ENCODE measurements around the gene QSOX2.
"Not testable (repeated sequence)": the region's sequence is repeated elsewhere in the genome, so short reads cannot be mapped to it uniquely, and the experiment has no call there.

QSOX2 gene

GRCh38 chr9:136250676-136251075 lies 5.1 kb upstream of the QSOX2 start:
- DNase-seq: no peak

DNA sequence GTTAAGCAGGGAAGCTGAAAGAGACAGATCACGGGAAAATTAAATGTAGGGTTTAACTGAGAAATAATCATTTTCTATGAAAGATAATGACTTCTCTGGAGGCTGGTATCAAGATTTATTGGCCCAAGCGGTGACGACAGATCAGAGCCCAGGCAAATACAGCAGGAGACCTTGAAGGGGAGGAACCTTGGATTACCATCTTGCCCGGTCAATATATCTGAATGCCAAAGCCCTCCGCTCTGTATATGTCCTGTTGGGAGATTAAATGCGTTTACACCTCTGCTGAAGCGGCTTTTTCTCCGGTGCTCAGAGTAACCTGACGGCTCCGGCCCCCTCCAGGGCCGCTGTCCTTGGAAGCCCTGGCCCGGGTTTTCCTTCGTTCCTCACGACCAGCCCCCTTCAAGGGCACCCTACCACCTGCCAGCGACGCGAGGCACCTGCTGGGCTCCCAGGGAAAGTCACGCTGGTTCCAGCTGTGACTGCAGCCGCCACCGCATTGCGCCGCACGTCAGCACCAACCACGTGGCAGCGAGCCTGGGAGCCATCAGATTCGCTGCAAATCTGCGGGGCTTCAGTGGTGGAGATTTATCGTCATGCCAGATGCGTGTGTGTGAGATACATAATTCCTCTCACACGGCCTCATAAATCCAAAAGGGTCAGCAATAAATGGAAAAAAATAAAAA lies 4.4 kb upstream of the QSOX2 start:
- no peak for DNase-seq

- DNase-seq: no peak
Measured at GRCh38 chr9:136248951-136249876, 3.6 kb upstream of the QSOX2 start.

DNA sequence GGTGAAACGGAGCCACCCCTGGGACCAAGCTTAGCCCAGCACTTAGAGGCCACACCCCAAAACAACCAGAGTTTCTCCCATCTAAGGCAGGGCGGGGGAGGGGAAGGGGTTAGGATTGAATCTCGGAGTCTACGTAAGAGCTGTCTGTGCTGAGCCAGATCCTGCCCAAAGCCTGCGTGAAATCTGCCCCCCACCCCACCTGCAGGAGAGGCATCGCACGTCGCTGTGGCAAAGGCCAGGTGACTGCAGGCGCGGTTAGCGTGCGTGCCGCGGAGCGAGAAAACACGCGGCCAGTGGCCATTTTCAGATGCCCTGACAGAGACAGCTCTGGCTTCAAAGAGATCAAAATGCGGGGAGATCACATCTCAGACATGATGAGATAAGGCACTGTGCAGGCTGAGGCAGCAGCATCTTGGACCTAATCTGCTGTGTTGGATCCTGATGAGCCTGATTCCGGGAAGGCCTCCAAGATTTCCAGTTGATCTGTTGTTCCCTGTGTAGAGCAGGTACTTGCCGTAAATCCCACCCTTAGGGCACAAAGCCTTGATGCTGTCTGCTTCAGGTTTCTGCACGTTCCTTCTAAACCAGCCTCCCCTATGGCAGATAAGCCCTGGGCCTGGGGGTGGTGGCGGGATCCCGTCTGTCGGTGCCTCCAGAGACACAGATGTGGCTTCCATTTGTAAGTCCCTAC lies 2.5 kb upstream of the QSOX2 start:
- DNase-seq: no peak

GRCh38 chr9:136247551-136247916 lies 1.9 kb upstream of the QSOX2 start:
- DNase-seq: no peak

GRCh38 chr9:136246849-136247550 lies 1.4 kb upstream of the QSOX2 start:
- no peak for DNase-seq

DNA sequence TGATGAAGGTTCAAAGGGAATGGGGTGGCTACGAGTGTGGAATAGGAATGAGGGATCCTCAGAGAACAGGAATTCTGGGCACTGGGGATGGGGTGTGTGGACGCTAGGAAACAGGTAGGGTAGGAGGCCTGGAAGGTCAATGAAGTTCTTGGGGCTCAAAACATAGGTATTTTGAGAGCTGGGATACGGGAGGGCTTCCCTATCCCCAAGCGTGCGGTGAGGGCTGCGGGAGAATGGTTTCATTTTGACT lies 718 bp downstream of the QSOX2 start:
- no peak for DNase-seq

- DNase-seq: no peak
Measured at GRCh38 chr9:136244122-136244968, 1.3 kb downstream of the QSOX2 start.

DNA sequence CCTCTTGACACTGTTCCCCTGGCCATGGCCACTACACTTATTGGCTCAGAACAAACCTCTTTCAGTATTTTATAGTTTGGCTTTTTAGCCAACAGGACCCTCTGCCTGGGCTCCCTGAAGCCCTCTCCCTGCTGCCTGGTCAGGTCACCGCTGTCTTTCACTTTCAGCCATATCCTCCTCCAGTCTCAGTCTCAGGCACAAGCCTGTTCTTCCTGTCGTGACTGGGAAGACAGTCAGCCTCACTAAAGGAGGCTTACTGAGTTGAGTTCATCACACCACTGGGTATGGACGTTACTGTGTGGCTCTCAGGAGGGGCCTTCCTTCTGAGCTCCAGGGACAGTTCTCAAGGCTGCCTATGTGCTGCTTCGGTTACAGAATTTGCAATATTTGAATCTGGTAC lies 2.0 kb downstream of the QSOX2 start:
- no peak for DNase-seq

DNA sequence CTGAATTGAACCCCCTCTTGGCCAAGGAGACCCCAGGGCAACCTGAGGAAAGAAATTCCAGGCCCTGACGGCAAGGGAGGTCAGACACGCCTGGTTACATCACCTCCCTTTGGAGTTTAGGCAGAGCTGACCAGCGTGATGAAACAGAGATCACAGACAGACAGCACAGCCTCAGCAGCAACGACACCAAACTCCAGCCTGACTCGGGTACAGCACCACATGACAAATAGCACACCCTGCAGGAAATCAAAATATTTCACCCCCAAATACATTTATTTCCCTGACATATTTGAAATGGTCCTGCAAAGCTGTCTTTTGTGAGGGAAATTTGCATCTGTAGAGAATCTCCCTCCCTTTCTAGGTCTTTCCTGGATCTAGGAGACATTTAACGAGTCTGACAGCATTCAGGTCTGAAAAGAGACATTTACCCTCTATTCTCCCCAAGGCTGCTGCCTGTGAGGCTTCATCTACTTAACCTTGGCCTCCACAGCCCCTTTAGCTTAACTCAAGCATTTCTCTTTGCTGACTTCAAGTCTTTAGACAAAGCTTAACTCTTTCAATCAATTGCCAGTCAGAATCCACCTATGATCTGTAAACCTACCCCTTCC lies 2.6 kb downstream of the QSOX2 start:
- DNase-seq: no peak

GRCh38 chr9:136242248-136242647 lies 3.4 kb downstream of the QSOX2 start:
- no peak for DNase-seq

- DNase-seq: no peak
Measured at GRCh38 chr9:136241542-136241941, 4.1 kb downstream of the QSOX2 start.

DNA sequence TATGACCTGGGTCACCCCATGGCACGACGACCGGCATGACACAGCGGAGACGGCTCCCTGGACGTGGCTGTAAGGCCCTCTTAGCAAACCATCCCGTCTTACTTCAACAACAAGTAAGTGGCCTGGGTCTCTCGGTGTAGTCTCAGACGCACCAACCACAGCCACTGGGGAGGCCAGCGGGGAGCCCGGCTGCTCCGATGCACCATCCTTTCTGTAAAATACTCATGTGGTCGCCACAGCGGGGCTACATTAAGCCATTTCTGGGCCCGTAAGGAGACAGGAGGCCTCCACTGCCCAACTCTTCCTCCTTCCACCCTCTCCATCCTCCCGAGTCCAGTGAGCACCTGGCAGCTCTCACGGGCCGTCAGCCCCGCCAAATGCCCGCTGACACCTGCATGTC lies 4.7 kb downstream of the QSOX2 start:
- no peak for DNase-seq

GRCh38 chr9:136239983-136240330 lies 5.7 kb downstream of the QSOX2 start:
- DNase-seq: no peak

- no peak for DNase-seq
Measured at GRCh38 chr9:136239135-136239982, 6.3 kb downstream of the QSOX2 start.

DNA sequence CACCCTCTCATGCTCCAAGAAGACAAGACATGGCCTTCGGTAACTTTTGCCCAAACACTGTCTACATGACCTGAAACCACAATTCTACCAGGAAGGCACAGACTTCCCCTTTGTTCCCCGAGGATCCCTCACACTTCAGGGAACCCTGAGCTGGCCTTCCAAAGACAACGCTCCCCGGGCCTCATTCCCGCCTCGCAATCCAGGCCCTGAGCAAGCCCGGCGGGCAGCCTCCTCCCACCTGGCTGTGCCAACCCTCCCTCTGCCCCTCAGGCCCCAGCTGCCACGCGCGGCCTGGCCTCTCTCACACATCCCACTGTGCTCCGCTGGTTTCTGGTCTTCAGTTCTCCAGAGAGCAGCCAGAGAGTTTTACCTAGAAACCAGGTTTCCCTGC lies 7.3 kb downstream of the QSOX2 start:
- DNase-seq: no peak

- DNase-seq: no peak
Measured at GRCh38 chr9:136237486-136238341, 7.9 kb downstream of the QSOX2 start.

DNA sequence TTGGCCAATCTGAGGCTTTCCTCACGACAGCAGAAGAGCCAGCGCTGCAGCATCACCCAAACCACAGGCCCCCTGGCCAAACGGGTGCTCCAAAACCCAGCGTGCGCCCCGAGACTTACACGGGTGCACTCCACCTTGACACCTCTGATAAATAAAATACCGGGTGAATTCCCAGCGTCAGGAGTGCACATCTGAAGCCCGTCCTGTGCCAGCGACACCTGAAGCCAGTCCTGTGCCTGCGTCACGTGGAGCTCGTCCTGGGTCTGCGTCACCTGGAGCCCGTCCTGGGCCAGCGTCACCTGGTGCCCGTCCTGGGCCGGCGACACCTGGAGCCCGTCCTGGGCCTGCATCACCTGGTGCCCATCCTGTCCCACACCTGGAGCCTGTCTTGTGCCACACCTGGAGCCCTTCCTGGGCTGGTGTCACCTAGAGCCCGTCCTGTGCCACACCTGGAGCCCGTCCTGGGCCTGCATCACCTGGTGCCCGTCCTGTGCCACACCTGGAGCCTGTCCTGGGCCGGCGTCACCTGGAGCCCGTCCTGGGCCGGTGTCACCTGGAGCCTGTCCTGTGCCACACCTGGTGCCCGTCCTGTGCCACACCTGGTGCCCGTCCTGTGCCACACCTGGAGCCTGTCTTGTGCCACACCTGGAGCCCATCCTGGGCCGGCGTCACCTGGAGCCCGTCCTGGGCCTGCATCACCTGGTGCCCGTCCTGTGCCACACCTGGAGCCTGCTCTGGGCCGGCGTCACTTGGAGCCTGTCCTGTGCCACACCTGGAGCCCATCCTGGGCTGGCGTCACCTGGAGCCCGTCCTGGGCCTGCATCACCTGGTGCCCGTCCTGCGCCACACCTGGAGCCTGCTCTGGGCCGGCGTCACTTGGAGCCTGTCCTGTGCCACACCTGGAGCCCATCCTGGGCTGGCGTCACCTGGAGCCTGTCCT lies 8.9 kb downstream of the QSOX2 start:
- DNase-seq: not testable (repeated sequence)
